HEK293T (cell line): ENCODE measurements around the gene C2orf66.

ENCODE experiments used
- CTCF ChIA-PET: fragments of 350-600 bp; formaldehyde crosslinking; extraction: SDS; loops from one replicate; lab custom pipeline; 2021; ENCODE audit warnings: antibody characterized with exemption, inconsistent platforms; lab: Yijun Ruan, JAX
- POLR2A ChIA-PET: fragments of 350-600 bp; formaldehyde crosslinking; extraction: SDS; loops from one replicate; lab custom pipeline; 2020; ENCODE audit warnings: antibody characterized with exemption, inconsistent platforms; lab: Yijun Ruan, JAX
- DNase-seq: peaks from one replicate; pipeline ENCODE4 v3.0.0; 2012; ENCODE audit warnings: mixed read lengths; ENCODE audit errors: extremely low spot score
- ARNT ChIP-seq: fragments of 450-650 bp; IDR thresholded peaks from 2 replicates; pipeline ENCODE4 v1.6.1; 2017; ENCODE audit warnings: mild to moderate bottlenecking
- BHLHE40 ChIP-seq: fragments of 450-650 bp; IDR thresholded peaks from 2 replicates; pipeline ENCODE4 v1.6.1; 2016; ENCODE audit warnings: mild to moderate bottlenecking, moderate library complexity, borderline replicate concordance
- CTBP1 ChIP-seq: fragments of 450-650 bp; IDR thresholded peaks from 2 replicates; pipeline ENCODE4 v1.6.1; 2016; ENCODE audit warnings: borderline replicate concordance
- ELF4 ChIP-seq: fragments of 450-650 bp; IDR thresholded peaks from 2 replicates; pipeline ENCODE4 v1.6.1; 2017; ENCODE audit warnings: antibody characterized with exemption
- FOXA1 ChIP-seq: fragments of 450-650 bp; IDR thresholded peaks from 2 replicates; pipeline ENCODE4 v1.6.1; 2016; ENCODE audit warnings: mild to moderate bottlenecking
- FOXK2 ChIP-seq: fragments of 450-650 bp; IDR thresholded peaks from 2 replicates; pipeline ENCODE4 v1.6.1; 2016; ENCODE audit warnings: mild to moderate bottlenecking
- FOXM1 ChIP-seq: fragments of 450-650 bp; IDR thresholded peaks from 2 replicates; pipeline ENCODE4 v1.6.1; 2017; ENCODE audit warnings: mild to moderate bottlenecking, borderline replicate concordance
- HDGF ChIP-seq: fragments of 450-650 bp; IDR thresholded peaks from 2 replicates; pipeline ENCODE4 v1.6.1; 2017; ENCODE audit warnings: antibody characterized with exemption, borderline replicate concordance
- L3MBTL2 ChIP-seq: fragments of 450-650 bp; conservative IDR thresholded peaks from 2 replicates; pipeline ENCODE4 v1.6.1; 2016; ENCODE audit warnings: mild to moderate bottlenecking
- LEF1 ChIP-seq: fragments of 450-650 bp; IDR thresholded peaks from 2 replicates; pipeline ENCODE4 v1.6.1; 2017; ENCODE audit warnings: mild to moderate bottlenecking, borderline replicate concordance
- NFRKB ChIP-seq: fragments of 450-650 bp; IDR thresholded peaks from 2 replicates; pipeline ENCODE4 v1.6.1; 2016; ENCODE audit warnings: mild to moderate bottlenecking, moderate library complexity
- SP1 ChIP-seq: fragments of 450-650 bp; IDR thresholded peaks from 2 replicates; pipeline ENCODE4 v1.6.1; 2017
- SUZ12 ChIP-seq: fragments of 450-650 bp; IDR thresholded peaks from 2 replicates; pipeline ENCODE4 v1.6.1; 2016; ENCODE audit warnings: mild to moderate bottlenecking
- TARDBP ChIP-seq: fragments of 450-650 bp; IDR thresholded peaks from 2 replicates; pipeline ENCODE4 v1.6.1; 2016
- ZNF384 ChIP-seq: fragments of 450-650 bp; IDR thresholded peaks from 2 replicates; pipeline ENCODE4 v1.6.1; 2016
- TF ChIP-seq, protein P1 (sequence below): fragments of 450-650 bp; IDR thresholded peaks from 2 replicates; pipeline ENCODE4 v1.6.1; 2016

C2orf66 gene

DNA sequence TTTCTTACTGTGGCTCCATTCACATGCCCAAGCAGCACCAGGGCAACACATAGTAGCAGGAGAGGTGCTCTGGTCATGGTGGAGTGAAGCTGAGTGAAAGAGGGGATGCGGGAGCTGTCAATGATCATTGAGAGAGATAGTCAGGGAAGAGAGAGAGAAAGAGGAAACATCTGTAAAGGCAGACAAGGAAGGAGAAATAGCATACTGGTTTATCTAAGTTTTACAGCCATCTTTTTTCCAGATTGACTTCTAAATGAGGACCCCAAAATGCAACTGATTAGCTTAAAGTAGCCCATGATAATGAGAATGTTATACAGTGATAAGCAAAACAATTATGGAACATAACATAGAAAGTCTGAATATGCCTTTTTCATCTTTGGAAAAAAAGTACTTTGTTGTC is at the start of gene C2orf66:
C2orf66 (minus strand) TSS at position 96 of the 400 bp plus-strand sequence; CDS start at position 77, 19 bp downstream.
- DNase-seq = no peak
- POLR2A ChIA-PET = interaction anchor here (0.9 kb wide), 1 partner anchor 10 kb away, joined by 4 read pairs; the partner anchor contains the start of gene GTF3C3
- TF ChIP-seq, protein P1, sequence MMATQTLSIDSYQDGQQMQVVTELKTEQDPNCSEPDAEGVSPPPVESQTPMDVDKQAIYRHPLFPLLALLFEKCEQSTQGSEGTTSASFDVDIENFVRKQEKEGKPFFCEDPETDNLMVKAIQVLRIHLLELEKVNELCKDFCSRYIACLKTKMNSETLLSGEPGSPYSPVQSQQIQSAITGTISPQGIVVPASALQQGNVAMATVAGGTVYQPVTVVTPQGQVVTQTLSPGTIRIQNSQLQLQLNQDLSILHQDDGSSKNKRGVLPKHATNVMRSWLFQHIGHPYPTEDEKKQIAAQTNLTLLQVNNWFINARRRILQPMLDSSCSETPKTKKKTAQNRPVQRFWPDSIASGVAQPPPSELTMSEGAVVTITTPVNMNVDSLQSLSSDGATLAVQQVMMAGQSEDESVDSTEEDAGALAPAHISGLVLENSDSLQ = no peak
- TF ChIP-seq NFRKB = no peak
- TF ChIP-seq ARNT = no peak
- no peak for TF ChIP-seq HDGF
- no peak for TF ChIP-seq SUZ12
- no peak for TF ChIP-seq BHLHE40
- TF ChIP-seq TARDBP = no peak
- CTCF ChIA-PET = no interaction called here

DNA sequence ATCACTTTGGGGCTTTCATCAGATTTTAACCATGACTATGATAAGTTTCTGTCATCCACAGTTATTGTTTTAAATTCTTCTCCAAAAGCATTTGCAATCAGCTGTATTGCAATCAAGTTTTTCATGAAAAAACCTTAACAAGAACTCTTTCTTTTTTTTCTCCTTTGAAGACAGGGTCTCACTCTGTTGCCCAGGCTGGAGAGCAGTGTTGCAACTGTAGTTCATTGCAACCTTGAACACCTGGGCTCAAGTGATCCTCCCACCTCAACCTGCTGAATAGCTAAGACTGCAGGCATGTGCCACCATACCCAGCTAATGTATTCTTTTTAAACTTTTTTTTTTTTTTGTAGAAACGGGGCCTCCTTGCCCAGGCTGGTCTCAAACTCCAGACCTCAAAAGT is 45.5 kb upstream of the C2orf66 start:
- TF ChIP-seq, protein P1 = no peak
- TF ChIP-seq LEF1 (no peak), ZNF384 (no peak), SUZ12 (no peak), FOXM1 (no peak), FOXA1 (no peak), CTBP1 (no peak), ELF4 (no peak), HDGF (no peak), SP1 (no peak), L3MBTL2 (no peak), BHLHE40 (no peak), ARNT (no peak)
- ChIA-PET CTCF (no interaction called here), POLR2A (no interaction called here)
- DNase-seq = no peak

DNA sequence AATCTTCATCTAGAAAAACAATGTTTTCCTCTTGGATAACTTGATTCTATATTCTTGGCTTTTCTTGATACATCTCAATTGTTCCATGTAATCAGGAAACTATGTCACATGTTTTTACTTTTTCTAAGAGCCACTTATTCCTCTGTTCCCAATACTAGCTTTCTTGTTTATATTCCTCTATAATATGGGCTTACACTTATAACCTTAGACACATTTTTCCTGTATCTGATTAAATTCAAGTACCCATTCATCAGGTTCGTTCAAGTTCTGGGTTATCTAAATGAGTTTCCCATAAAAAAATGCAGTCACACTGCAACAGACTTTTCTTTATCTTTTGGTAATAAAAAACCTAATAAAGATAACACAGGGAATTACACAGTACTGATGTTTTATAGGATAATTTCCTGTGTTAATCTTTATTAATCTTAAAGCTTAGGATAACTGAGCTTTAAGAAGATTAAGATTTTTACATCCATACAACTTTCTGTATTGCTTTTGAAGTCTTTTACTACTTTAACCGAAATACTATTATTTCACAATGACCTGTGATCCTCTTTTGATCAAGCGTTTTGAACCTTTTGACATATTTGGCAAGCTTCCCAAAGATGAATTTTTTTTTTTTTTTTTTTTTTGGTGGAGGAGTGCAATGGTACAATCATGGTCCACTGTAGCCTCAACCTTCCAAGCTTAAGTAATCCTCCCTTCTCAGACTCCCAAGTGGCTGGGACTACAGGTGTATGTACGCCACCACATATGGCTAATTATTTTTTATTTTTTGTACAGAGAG is 44.3 kb upstream of the C2orf66 start:
- TF ChIP-seq BHLHE40 (no peak), ZNF384 (peak; percentile 63; the same call in 1 of the 2 replicates), FOXK2 (no peak), CTBP1 (peak; percentile 52; the same call in 1 of the 2 replicates), L3MBTL2 (no peak), TARDBP (no peak), FOXM1 (no peak), FOXA1 (no peak), HDGF (no peak), SUZ12 (no peak), LEF1 (no peak), NFRKB (no peak), SP1 (no peak), ELF4 (no peak), ARNT (no peak)
- TF ChIP-seq, protein P1 = peak; percentile 17; the same call in 1 of the 2 replicates
- POLR2A ChIA-PET = no interaction called here
- CTCF ChIA-PET = no interaction called here
- peak; percentile 16 for DNase-seq

DNA sequence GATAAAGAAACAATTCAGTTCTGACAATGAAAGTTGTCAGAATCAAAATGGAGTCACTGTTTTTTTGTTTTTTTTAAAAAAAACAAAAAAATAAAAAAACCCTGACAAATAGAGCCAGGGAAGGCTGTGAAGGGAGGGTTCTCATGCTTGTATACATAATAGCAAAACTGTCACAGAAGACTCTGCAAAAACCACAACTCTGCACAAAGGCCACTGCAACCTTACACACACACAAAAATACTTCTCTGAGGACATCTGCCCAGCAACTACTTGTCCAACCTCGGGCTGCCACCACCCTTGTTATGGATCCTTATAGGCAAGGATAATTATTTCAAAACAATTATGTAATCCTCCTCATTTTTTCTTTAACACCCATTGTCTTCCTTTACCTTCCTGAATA is 41.9 kb upstream of the C2orf66 start:
- CTCF ChIA-PET = no interaction called here
- TF ChIP-seq CTBP1 = no peak
- TF ChIP-seq BHLHE40 = no peak
- TF ChIP-seq LEF1 = no peak
- TF ChIP-seq HDGF = no peak
- TF ChIP-seq, protein P1 = no peak
- TF ChIP-seq SP1 = no peak
- POLR2A ChIA-PET = no interaction called here
- DNase-seq = no peak

DNA sequence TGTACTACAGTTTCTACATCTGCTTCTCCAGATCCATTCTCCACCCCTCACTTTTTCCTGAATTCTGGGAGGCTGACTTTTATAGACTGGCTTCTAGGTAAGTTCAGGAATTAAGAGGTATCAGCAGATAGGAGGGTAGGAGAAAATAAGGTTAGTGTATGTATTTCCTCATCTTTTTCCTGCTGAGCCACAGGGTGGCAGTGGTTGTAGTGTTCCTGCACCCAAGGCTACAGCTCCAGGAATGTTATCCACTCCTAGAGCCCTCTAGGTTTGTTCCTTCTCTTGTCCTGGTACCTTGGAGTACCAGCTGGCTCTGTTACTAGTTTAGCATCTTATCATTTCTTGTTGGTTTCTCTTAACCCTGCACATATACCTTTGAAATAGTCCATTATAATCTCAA is 40.7 kb upstream of the C2orf66 start:
- ChIA-PET CTCF (no interaction called here), POLR2A (no interaction called here)
- TF ChIP-seq CTBP1 (no peak), FOXA1 (no peak), ARNT (no peak)
- DNase-seq = peak; percentile 39

DNA sequence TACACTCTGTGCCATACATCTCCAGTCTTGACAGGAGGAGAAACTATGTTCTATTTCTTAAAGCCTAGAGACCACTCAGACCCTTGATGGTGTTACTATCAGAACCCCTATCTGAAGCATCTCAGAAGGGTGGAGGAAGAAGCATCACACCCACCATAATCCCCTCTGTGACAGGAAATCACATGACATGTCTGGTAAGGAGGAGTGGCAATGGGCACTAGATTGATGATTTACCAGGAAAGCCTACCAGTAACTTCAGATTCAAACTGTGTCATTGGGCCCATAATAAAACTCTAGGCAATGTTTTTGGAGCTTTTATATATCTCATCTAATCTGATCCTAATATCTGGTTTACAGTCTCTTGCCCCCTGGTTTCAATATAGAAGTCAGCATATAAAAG is 37.1 kb upstream of the C2orf66 start:
- DNase-seq = no peak
- POLR2A ChIA-PET = no interaction called here
- CTCF ChIA-PET = no interaction called here
- no peak for TF ChIP-seq ARNT
- no peak for TF ChIP-seq FOXK2
- TF ChIP-seq L3MBTL2 = no peak
- no peak for TF ChIP-seq SUZ12
- TF ChIP-seq HDGF = no peak
- no peak for TF ChIP-seq ZNF384
- TF ChIP-seq SP1 = no peak
- TF ChIP-seq LEF1 = no peak
- TF ChIP-seq FOXA1 = no peak
- no peak for TF ChIP-seq BHLHE40
